GM12875 (cell line): Measurements from ENCODE around the gene GABARAPL1.

ENCODE experiments used
- H3K4me3 ChIP-seq: one replicate; pipeline ENCODE4 v1.5.1; 2011; ENCODE audit warnings: low read depth, low read length, control low read depth
- CTCF ChIP-seq: IDR thresholded peaks from 2 replicates; pipeline ENCODE4 v1.5.1; 2011; ENCODE audit warnings: low read depth, mild to moderate bottlenecking, control low read depth, inconsistent platforms, low read length, moderate library complexity, borderline replicate concordance; ENCODE audit not compliant: insufficient read depth

Gene GABARAPL1

GRCh38 chr12:10212739-10213131 lies at the start of gene GABARAPL1:
TSS of gene GABARAPL1 (plus strand) at chr12:10212877. CDS start at chr12:10213130, 253 bp downstream.
- TF ChIP-seq CTCF = no peak
- peak within 1 kb of the TSS; percentile 56 for H3K4me3 ChIP-seq

GRCh38 chr12:10163084-10163483 lies 49.6 kb upstream of the GABARAPL1 start:
- H3K4me3 ChIP-seq = no peak overlapping the region
- TF ChIP-seq CTCF = no peak

GRCh38 chr12:10165421-10165820 lies 47.3 kb upstream of the GABARAPL1 start:
- H3K4me3 ChIP-seq = no peak overlapping the region
- no peak for TF ChIP-seq CTCF

- no peak for TF ChIP-seq CTCF
- H3K4me3 ChIP-seq = no peak overlapping the region
Observed at GRCh38 chr12:10167599-10167998, 45.1 kb upstream of the GABARAPL1 start.

GRCh38 chr12:10169104-10169503 lies 43.6 kb upstream of the GABARAPL1 start:
- no peak overlapping the region for H3K4me3 ChIP-seq
- TF ChIP-seq CTCF = no peak

GRCh38 chr12:10170216-10170615 lies 42.5 kb upstream of the GABARAPL1 start:
- no peak overlapping the region for H3K4me3 ChIP-seq
- TF ChIP-seq CTCF = no peak

GRCh38 chr12:10171973-10172728 lies 40.5 kb upstream of the GABARAPL1 start, which contains the start of gene OLR1:
TSS of gene OLR1 (minus strand) at chr12:10172132. CDS start at chr12:10172077, 55 bp downstream.
- H3K4me3 ChIP-seq = no peak within 1 kb of the TSS
- no peak for TF ChIP-seq CTCF
